Heart left ventricle (tissue), 16 donors: ENCODE data around the gene DHRS3. TPM values are rescaled to one million over a fixed set of nuclear protein-coding genes. Genes with fewer than 3 reads are reported as not detected.
A peak's percentile ranks its signal among the peaks of the same experiment; 100 is the strongest.

Experiments used
- ATAC-seq, 4 donors: fragments of 200-7000 bp; cut with Tn5 transposase; one replicate each; pipeline ENCODE4 v1.9.1; 2020 to 2022; ENCODE audit warnings: moderate library complexity in 4 of 4, mild to moderate bottlenecking in 3 of 4, moderate number of reproducible peaks in 1 of 4
- DNase-seq, 5 donors: peaks; one replicate each; pipeline ENCODE4 v3.0.0-alpha.2; 2020
- H3K27ac ChIP-seq, 12 donors: fragments of 200-600 bp; sonication (generic) in 4 of 12; one replicate each; pipeline versions ENCODE4 v1.5.0 to v1.8.0; 2016 to 2022; ENCODE audit warnings: mild to moderate bottlenecking in 2 of 12
- H3K27me3 ChIP-seq, 9 donors: fragments of 200-600 bp; sonication (generic) in 2 of 9; one replicate each; pipeline versions ENCODE4 v1.5.1 to v1.8.0; 2016 to 2022; ENCODE audit warnings: mild to moderate bottlenecking in 3 of 9
- H3K36me3 ChIP-seq, 9 donors: fragments of 200-600 bp; sonication (generic) in 2 of 9; one replicate each; pipeline versions ENCODE4 v1.5.0 to v1.8.0; 2018 to 2022; ENCODE audit warnings: mild to moderate bottlenecking in 2 of 9
- H3K4me1 ChIP-seq, 12 donors: fragments of 200-600 bp; sonication (generic) in 4 of 12; one replicate each; pipeline versions ENCODE4 v1.5.0 to v1.8.0; 2016 to 2022; ENCODE audit warnings: mild to moderate bottlenecking in 3 of 12
- H3K4me3 ChIP-seq, 12 donors: fragments of 200-600 bp; sonication (generic) in 4 of 12; one replicate each; pipeline versions ENCODE4 v1.5.0 to v1.8.0; 2017 to 2022; ENCODE audit warnings: mild to moderate bottlenecking in 9 of 12, moderate library complexity in 4 of 12
- H3K9me3 ChIP-seq, 12 donors: fragments of 200-600 bp; sonication (generic) in 4 of 12; one replicate each; pipeline versions ENCODE4 v1.5.0 to v1.8.0; 2016 to 2022; ENCODE audit warnings: mild to moderate bottlenecking in 1 of 12
- CTCF ChIP-seq, 12 donors: fragments of 200-600 bp; sonication (generic) in 4 of 12; IDR thresholded peaks; one replicate each; pipeline versions ENCODE4 v1.5.0 to v1.8.0; 2018 to 2022; ENCODE audit warnings: antibody characterized with exemption in 12 of 12, mild to moderate bottlenecking in 5 of 12
- POLR2A ChIP-seq, 2 donors: fragments of 450-650 bp; IDR thresholded peaks; one replicate each; pipeline ENCODE4 v1.6.1; 2017; ENCODE audit warnings: antibody characterized with exemption in 2 of 2, mild to moderate bottlenecking in 2 of 2, moderate library complexity in 2 of 2
- WGBS, 4 donors: extraction: QIAGEN DNeasy Blood & Tissue Kit in 2 of 4; methylation state at CpG; one replicate each; pipeline versions ENCODE4 v1.1.5 to v1.1.7; 2013 to 2018; 5-methylcytosine and 5-hydroxymethylcytosine counted together
- intact Hi-C, 10 donors: fragments of 100-400 bp; cut with DNase I; formaldehyde crosslinking; loops; one replicate each; pipeline versions ENCODE4 v1.11.1 to v1.14.2; 2022
- polyA plus RNA-seq, 2 donors: library from polyadenylated mRNA; stranded (reverse); fragments of 200-250 nt; gene quantifications; one replicate each; pipeline ENCODE4 v1.2.3, GENCODE V29; 2013
- total RNA-seq, 9 donors: library from RNA; depleted of rRNA in 2 of 9; stranded (reverse); fragments of >200 nt in 2 of 9; fragmentation: NEBNext Ultra II Directional in 3 of 9; extraction: Animal tissue kit (Norgen Biotek cat#: 25700) in 3 of 9; gene quantifications; one replicate each; pipeline versions ENCODE4 v1.1.0 to v1.2.4, GENCODE V29; 2016 to 2023
- donor health status: ischemic (EF 13 %, LVEDD 7.1; RV severe dilation, severe dysfunction).
- donor health status: healthy with polysubstance abuse.
- donor health status: DM: no; HTN: yes; CAD: no.
- donor health status: DM: no; HTN: no; CAD: no.
- donor health status: ischemic (EF 25% LVEDD 6.9; RV normal size, moderate dysfunction).
- donor health status: ischemic (EF 25% LVEDD 5.7; RV mildly dilated, moderate dysfunction).
- donor health status: healthy.
- donor health status: DM: yes; HTN: yes; CAD: no.
- donor health status: ischemic (EF 35%, LVEDD 5.7; RV mildly dilated, moderate dysfunction).
- donor health status: nonischemic (EF 11% LVEDD 7.7; RV severe dilation, severe dysfunction).
- donor health status: DM: yes; HTN: yes; CAD: no.
- donor health status: PGD.
- donor health status: ischemic (EF 29% LVEDD 5.4; RV normal size, mild dysfunction).
- donor health status: nonischemic (EF 23%, LVEDD 6.1; RV moderate dilation, normal function).

DHRS3 gene
- total and polyA plus RNA-seq, 11 donors = 28.6 to 102 (median 59.9) TPM

GRCh38 chr1:12552111-12552888 lies 65.7 kb downstream of the DHRS3 start:
- 71 to 91% (median 86%) methylated on average over 26 to 27 of the region's 27 CpGs for WGBS, 4 donors
- no peak overlapping the region for H3K4me3 ChIP-seq
- no peaks in the 10 kb centered on the region for H3K9me3 ChIP-seq
- peaks cover 13 to 73% (median 39%) of the 10 kb centered on the region in 12 donors for H3K4me1 ChIP-seq
- no peaks in the 10 kb centered on the region for H3K36me3 ChIP-seq
- intact Hi-C loops = loop anchor here in 6 of 10 donors (5.0 to 10.0 kb wide), 4 partner anchors 40 to 65 kb away; partner anchors contain the start of gene DHRS3 (in 4 of the 6)
- TF ChIP-seq CTCF (IDR thresholded peaks at IDR 0.05) = no peak
- no peak for TF ChIP-seq POLR2A (IDR thresholded peaks at IDR 0.05)
- peak overlapping the region in 10 of 12 donors; percentile 69 to 95 (median 85) for H3K27ac ChIP-seq
- DNase-seq (peak in 1 of 5 donors; percentile 44), ATAC-seq (no peak)
- H3K27me3 ChIP-seq = no peaks in the 10 kb centered on the region

- Histone ChIP-seq H3K36me3 (no peaks in the 10 kb centered on the region), H3K4me3 (no peak overlapping the region), H3K27me3 (no peaks in the 10 kb centered on the region), H3K27ac (peak overlapping the region in 3 of 12 donors; percentile 87 to 89 (median 88)), H3K9me3 (no peaks in the 10 kb centered on the region), H3K4me1 (peaks cover 14 to 72% (median 41%) of the 10 kb centered on the region in 12 donors)
- intact Hi-C loops = loop anchor here in 6 of 10 donors (5.0 to 10.0 kb wide), 4 partner anchors 39 to 66 kb away; partner anchors contain the start of gene DHRS3 (in 4 of the 6)
- TF ChIP-seq POLR2A (IDR thresholded peaks at IDR 0.05) (no peak), CTCF (IDR thresholded peaks at IDR 0.05) (no peak)
- no peak for ATAC-seq
- DNase-seq = no peak
These were observed 66.4 kb downstream of the DHRS3 start for GRCh38 chr1:12551584-12551983.

- DNase-seq = peak; percentile 54 to 85 (median 69)
- no peak for TF ChIP-seq POLR2A (IDR thresholded peaks at IDR 0.05)
- TF ChIP-seq CTCF (IDR thresholded peaks at IDR 0.05) = no peak
- 62 to 82% (median 73%) methylated on average over 31 of the region's 31 CpGs for WGBS, 4 donors
- peak; percentile 4 to 41 (median 32) for ATAC-seq
- peaks cover 13 to 67% (median 37%) of the 10 kb centered on the region in 12 donors for H3K4me1 ChIP-seq
- no peaks in the 10 kb centered on the region for H3K27me3 ChIP-seq
- intact Hi-C loops = loop anchor here in 6 of 10 donors (5.0 to 10.0 kb wide), 4 partner anchors 37 to 68 kb away; partner anchors contain the start of gene DHRS3 (in 4 of the 6)
- no peak overlapping the region for H3K4me3 ChIP-seq
- H3K27ac ChIP-seq = peak overlapping the region in 11 of 12 donors; percentile 45 to 91 (median 73)
- H3K36me3 ChIP-seq = no peaks in the 10 kb centered on the region
- H3K9me3 ChIP-seq = no peaks in the 10 kb centered on the region
These were observed 68.3 kb downstream of the DHRS3 start for GRCh38 chr1:12549460-12550349.
